Measurements from ENCODE around the gene LDHA. TPM values are rescaled to one million over a fixed set of nuclear protein-coding genes. Genes with fewer than 3 reads are reported as not detected.

Gene LDHA
- total RNA-seq (2014; rRNA removed; shearing (Covaris generic)) (398 and 399 TPM in 2 replicates), total RNA-seq (2022) (700 and 1,156 TPM in 2 replicates), Bru-seq, nascent RNA (percentile 99 among the genes with signal in this experiment), BruChase-seq, experiment 1, labeled RNA remaining after a 6-hour chase (percentile 100 among the genes with signal in this experiment), BruChase-seq, experiment 2, labeled RNA remaining after a 2-hour chase (percentile 99 among the genes with signal in this experiment)
- long read RNA-seq, transcript LDHA-216 (4 exons, 1,345 nt) = minor isoform, 10 of 1,099 reads
- long read RNA-seq, transcript LDHA-220 (7 exons, 1,288 nt) = minor isoform, 6 of 1,099 reads
- long read RNA-seq, transcript LDHA-202 (5 exons, 2,169 nt) = minor isoform, 5 of 1,099 reads
- long read RNA-seq, transcript LDHA-205 (8 exons, 2,416 nt) = major isoform, 1,033 of 1,099 reads
- long read RNA-seq, partial matches to known transcripts = 12 of 1,099 reads
- long read RNA-seq, other reads (novel, unspliced or antisense) = 30 of 1,099 reads

DNA sequence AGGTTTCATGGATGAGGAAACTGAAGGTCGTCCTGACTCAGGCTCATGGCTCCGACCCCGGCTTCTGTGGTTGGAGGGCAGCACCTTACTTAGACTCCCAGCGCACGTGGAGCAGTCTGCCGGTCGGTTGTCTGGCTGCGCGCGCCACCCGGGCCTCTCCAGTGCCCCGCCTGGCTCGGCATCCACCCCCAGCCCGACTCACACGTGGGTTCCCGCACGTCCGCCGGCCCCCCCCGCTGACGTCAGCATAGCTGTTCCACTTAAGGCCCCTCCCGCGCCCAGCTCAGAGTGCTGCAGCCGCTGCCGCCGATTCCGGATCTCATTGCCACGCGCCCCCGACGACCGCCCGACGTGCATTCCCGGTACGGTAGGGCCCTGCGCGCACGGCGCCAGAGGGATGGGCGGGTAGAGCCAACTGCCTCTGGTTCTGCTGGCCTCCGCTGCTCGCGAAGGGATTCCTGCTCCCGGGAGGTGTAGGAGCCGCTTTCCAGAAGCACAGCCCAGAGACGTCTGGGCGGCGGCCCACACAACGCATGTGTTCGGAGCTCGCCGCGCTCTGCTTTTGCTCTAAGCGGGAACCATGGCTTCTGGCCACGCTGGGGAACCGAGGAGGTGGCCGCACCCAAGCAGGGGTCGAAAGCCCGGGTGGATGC, at the start of gene LDHA:
Gene LDHA (plus strand): TSS at position 289 of the 653 bp plus-strand sequence. CDS start 2,280 bp downstream, outside the sequence.
- peaks cover 62% of the 10 kb centered on the region for H3K79me2 ChIP-seq (ENCODE audit: insufficient read depth, low read depth, low read length)
- intact Hi-C loops (cut with micrococcal nuclease; ENCODE audit: unreplicated experiment) = loop anchor here (2.0 to 10.0 kb wide), 3 partner anchors 132 to 280 kb away; partner anchors contain the start of gene TSG101
- peak within 1 kb of the TSS; percentile 69 for H3K4me2 ChIP-seq (ENCODE audit: low read length)
- POLR2A ChIA-PET = interaction anchor here (0.6 to 4.4 kb wide), 22 partner anchors 12 to 365 kb away, joined by 3 to 56 read pairs (median 6); partner anchors contain the start of genes GTF2H1, HPS5, SPTY2D1 and TSG101
- DNase-seq (ENCODE audit: low spot score) = peak; percentile 98
- peaks cover 46% of the 10 kb centered on the region for H3K36me3 ChIP-seq (ENCODE audit: insufficient read depth, low read length)
- peak within 1 kb of the TSS; percentile 70 for H2AFZ ChIP-seq (ENCODE audit: low read length)
- H3K9me3 ChIP-seq (ENCODE audit: low read length) = no peaks in the 10 kb centered on the region
- no peaks in the 10 kb centered on the region for H3K9me2 ChIP-seq (ENCODE audit: insufficient read depth, low read length)
- peak within 1 kb of the TSS; percentile 90 for H3K27ac ChIP-seq (ENCODE audit: low read depth, low read length, poor library complexity, severe bottlenecking)
- peaks cover 26% of the 10 kb centered on the region for H4K20me1 ChIP-seq (ENCODE audit: insufficient read depth, low read length)
- no TSS peak for BruUV-seq (replicated peaks)
- CTCF ChIA-PET (ENCODE audit: unreplicated experiment) = interaction anchor here (0.6 kb wide), 2 partner anchors 11 to 380 kb away, joined by 3 to 5 read pairs; no protein-coding TSS in a partner anchor
- no peak for TF ChIP-seq EZH2phosphoT487 (IDR thresholded peaks at IDR 0.05; ENCODE audit: borderline replicate concordance, low read depth, low read length)
- peak within 1 kb of the TSS; percentile 89 for H3K4me3 ChIP-seq (ENCODE audit: low read depth, low read length, poor library complexity, severe bottlenecking)
- H3K4me1 ChIP-seq (ENCODE audit: insufficient read depth, low read length, poor library complexity, severe bottlenecking) = peaks cover 30% of the 10 kb centered on the region

DNA sequence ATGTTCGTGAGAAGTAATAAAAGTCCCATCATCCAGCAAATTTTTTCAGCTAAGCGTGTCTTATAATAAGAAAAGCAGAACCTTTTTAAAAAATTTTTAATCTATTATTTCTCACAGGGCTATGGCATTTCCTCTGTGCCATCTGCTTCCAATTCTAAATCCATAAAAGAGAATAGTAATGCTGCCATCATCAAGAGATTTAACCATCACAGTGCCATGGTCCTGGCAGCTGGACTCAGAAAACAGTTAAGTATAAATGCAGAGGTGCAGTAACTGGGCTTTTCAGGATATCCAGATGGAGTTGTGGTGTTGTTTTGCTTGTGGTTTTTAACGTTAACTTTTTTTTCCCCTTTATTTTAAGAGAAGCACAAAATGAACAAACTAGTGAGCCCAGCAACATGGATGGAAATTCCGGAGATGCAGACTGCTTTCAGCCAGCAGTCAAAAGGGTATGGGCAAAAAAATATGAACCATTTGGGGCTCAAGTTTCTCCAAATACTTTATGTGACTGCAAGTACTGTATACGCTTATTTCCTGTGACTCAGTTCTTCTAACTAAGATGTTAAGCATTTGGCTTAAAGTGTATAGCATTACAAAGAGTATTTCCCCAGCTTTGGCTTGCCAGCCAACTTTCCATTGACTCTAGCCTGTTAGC, 46.8 kb upstream of the LDHA start:
- Histone ChIP-seq H3K9me3 (ENCODE audit: low read length) (no peaks in the 10 kb centered on the region), H3K4me3 (ENCODE audit: low read depth, low read length, poor library complexity, severe bottlenecking) (no peak overlapping the region), H2AFZ (ENCODE audit: low read length) (no peak overlapping the region), H3K79me2 (ENCODE audit: insufficient read depth, low read depth, low read length) (no peaks in the 10 kb centered on the region), H4K20me1 (ENCODE audit: insufficient read depth, low read length) (no peaks in the 10 kb centered on the region), H3K4me1 (ENCODE audit: insufficient read depth, low read length, poor library complexity, severe bottlenecking) (no peaks in the 10 kb centered on the region), H3K9me2 (ENCODE audit: insufficient read depth, low read length) (no peaks in the 10 kb centered on the region), H3K4me2 (ENCODE audit: low read length) (no peak overlapping the region), H3K36me3 (ENCODE audit: insufficient read depth, low read length) (peaks cover 85% of the 10 kb centered on the region), H3K27ac (ENCODE audit: low read depth, low read length, poor library complexity, severe bottlenecking) (no peak overlapping the region)
- BruUV-seq (replicated peaks) = no TSS peak
- ChIA-PET POLR2A (no interaction called here), CTCF (ENCODE audit: unreplicated experiment) (interaction anchor here (0.5 kb wide), 1 partner anchor 207 kb away, joined by 4 read pairs; no protein-coding TSS in a partner anchor)
- intact Hi-C loops (cut with micrococcal nuclease; ENCODE audit: unreplicated experiment) = no loop called here
- DNase-seq (ENCODE audit: low spot score) = no peak
- no peak for TF ChIP-seq EZH2phosphoT487 (IDR thresholded peaks at IDR 0.05; ENCODE audit: borderline replicate concordance, low read depth, low read length)
- TF ChIP-seq, protein P1, sequence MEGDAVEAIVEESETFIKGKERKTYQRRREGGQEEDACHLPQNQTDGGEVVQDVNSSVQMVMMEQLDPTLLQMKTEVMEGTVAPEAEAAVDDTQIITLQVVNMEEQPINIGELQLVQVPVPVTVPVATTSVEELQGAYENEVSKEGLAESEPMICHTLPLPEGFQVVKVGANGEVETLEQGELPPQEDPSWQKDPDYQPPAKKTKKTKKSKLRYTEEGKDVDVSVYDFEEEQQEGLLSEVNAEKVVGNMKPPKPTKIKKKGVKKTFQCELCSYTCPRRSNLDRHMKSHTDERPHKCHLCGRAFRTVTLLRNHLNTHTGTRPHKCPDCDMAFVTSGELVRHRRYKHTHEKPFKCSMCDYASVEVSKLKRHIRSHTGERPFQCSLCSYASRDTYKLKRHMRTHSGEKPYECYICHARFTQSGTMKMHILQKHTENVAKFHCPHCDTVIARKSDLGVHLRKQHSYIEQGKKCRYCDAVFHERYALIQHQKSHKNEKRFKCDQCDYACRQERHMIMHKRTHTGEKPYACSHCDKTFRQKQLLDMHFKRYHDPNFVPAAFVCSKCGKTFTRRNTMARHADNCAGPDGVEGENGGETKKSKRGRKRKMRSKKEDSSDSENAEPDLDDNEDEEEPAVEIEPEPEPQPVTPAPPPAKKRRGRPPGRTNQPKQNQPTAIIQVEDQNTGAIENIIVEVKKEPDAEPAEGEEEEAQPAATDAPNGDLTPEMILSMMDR (conservative IDR thresholded peaks at IDR 0.05; ENCODE audit: low read length) = no peak

DNA sequence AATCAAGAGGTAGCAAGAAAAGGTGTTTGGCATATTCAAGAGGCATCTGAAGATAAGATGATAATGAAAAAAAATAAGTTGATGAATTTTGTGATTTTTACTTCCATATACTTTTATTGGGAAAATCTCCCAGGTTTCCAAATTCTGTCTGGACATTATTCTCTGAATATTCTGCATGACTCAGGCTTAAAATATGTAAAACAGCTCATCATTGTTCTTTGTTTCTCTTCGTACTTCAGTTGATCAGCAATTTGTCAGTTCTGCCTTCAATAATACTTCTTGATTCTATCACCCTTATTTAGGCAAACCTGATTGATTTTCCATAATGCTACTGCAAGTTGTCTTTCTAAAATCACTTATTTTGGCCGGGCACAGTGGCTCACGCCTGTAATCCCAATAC, 41.8 kb upstream of the LDHA start:
- DNase-seq (ENCODE audit: low spot score) = no peak
- H3K36me3 ChIP-seq (ENCODE audit: insufficient read depth, low read length) = peaks cover 79% of the 10 kb centered on the region
- H3K9me3 ChIP-seq (ENCODE audit: low read length) = no peaks in the 10 kb centered on the region
- intact Hi-C loops (cut with micrococcal nuclease; ENCODE audit: unreplicated experiment) = no loop called here
- H4K20me1 ChIP-seq (ENCODE audit: insufficient read depth, low read length) = no peaks in the 10 kb centered on the region
- H3K4me1 ChIP-seq (ENCODE audit: insufficient read depth, low read length, poor library complexity, severe bottlenecking) = no peaks in the 10 kb centered on the region
- H2AFZ ChIP-seq (ENCODE audit: low read length) = no peak overlapping the region
- POLR2A ChIA-PET = interaction anchor here (1.0 to 1.7 kb wide), 2 partner anchors 13 to 31 kb away, joined by 3 to 4 read pairs; no protein-coding TSS in a partner anchor
- BruUV-seq (replicated peaks) = no TSS peak
- no peak for TF ChIP-seq EZH2phosphoT487 (IDR thresholded peaks at IDR 0.05; ENCODE audit: borderline replicate concordance, low read depth, low read length)
- TF ChIP-seq, protein P1 (conservative IDR thresholded peaks at IDR 0.05; ENCODE audit: low read length) = no peak
- H3K9me2 ChIP-seq (ENCODE audit: insufficient read depth, low read length) = no peaks in the 10 kb centered on the region
- H3K4me2 ChIP-seq (ENCODE audit: low read length) = no peak overlapping the region
- CTCF ChIA-PET (ENCODE audit: unreplicated experiment) = no interaction called here
- no peak overlapping the region for H3K4me3 ChIP-seq (ENCODE audit: low read depth, low read length, poor library complexity, severe bottlenecking)
- no peak overlapping the region for H3K27ac ChIP-seq (ENCODE audit: low read depth, low read length, poor library complexity, severe bottlenecking)
- H3K79me2 ChIP-seq (ENCODE audit: insufficient read depth, low read depth, low read length) = no peaks in the 10 kb centered on the region

All from OCI-LY7 (cell line).